GM13977 (cell line): ENCODE measurements around the gene OR6N1.

Experiments
- DNase-seq: peaks from one replicate; pipeline ENCODE4 v3.0.0; 2012; ENCODE audit warnings: low spot score
- in situ Hi-C: fragments of 300-500 bp; cut with MboI; formaldehyde crosslinking; loops from one replicate; pipeline ENCODE4 v1.12.0; 2022; ENCODE audit warnings: low sequenced_read_pairs, low pct_unique_long_range_greater_than_20kb, mixed read lengths, inconsistent platforms; ENCODE audit not compliant: unreplicated experiment
- TF ChIP-seq, protein P1 (sequence below): IDR thresholded peaks from 2 replicates; pipeline ENCODE4 v1.5.1; 2012; ENCODE audit warnings: mild to moderate bottlenecking, control low read depth; ENCODE audit not compliant: insufficient read depth; ENCODE audit errors: extremely low read depth, missing control alignments

OR6N1 gene

DNA sequence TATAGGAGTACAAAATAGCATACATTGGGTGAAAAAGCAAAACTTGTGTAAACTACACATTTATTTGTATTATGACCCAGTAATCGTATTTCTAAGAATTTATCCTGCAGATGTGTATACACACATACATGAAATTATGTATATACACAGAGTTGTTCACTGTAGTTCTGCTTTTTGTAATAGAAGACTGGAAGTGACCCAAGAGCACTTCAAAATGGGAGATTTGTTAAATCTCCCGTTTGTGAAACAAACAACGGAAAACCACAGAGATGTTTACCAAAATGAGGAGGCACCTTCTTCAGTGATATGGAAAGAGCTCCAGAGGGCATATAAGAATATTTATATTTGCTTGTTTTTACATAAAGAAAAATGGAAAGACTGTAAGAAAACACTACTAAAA lies 41.2 kb upstream of the OR6N1 start:
- DNase-seq, result no peak
- in situ Hi-C loops, result no loop called here
- TF ChIP-seq, protein P1, sequence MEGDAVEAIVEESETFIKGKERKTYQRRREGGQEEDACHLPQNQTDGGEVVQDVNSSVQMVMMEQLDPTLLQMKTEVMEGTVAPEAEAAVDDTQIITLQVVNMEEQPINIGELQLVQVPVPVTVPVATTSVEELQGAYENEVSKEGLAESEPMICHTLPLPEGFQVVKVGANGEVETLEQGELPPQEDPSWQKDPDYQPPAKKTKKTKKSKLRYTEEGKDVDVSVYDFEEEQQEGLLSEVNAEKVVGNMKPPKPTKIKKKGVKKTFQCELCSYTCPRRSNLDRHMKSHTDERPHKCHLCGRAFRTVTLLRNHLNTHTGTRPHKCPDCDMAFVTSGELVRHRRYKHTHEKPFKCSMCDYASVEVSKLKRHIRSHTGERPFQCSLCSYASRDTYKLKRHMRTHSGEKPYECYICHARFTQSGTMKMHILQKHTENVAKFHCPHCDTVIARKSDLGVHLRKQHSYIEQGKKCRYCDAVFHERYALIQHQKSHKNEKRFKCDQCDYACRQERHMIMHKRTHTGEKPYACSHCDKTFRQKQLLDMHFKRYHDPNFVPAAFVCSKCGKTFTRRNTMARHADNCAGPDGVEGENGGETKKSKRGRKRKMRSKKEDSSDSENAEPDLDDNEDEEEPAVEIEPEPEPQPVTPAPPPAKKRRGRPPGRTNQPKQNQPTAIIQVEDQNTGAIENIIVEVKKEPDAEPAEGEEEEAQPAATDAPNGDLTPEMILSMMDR, result no peak

DNA sequence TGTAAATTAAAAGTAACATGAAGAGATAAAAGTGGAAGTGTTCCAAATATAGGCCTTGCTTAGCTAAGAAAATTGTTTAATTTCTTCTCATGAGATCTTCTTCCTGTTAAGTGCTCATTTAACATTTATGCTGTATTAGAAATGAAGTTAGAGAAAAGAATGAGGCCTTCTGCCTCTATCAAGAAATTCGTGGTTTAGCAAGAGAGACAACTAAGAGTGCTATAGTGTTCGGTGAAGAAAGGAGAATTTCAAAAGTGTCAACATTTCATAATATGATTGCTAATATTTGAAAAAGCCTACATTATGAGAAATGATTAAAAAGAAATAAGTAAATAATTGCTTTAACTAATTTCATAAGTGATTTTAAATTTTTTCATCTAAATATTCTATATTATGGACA lies 40.3 kb upstream of the OR6N1 start:
- TF ChIP-seq, protein P1, result no peak
- in situ Hi-C loops, result no loop called here
- DNase-seq, result no peak

DNA sequence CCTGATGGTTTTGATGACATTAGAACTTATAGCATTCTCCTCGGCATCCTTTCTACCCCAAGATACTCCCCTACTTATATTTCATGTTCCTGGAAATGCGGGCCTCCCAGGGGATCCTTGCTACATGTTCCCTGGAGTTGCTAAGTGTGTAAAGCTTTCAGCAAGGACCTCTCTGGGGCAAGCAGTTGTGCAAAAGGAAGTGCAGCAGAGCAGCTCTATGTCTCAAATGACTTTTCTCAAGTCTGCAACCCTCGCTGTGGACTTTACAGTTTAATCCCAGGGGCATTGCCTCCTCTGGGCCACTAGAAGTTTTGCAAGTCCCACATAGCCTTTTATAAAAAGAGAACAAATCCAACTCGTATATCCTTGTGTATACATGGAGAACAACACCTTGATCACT lies 38.3 kb upstream of the OR6N1 start:
- TF ChIP-seq, protein P1, result no peak
- in situ Hi-C loops, result no loop called here
- DNase-seq, result no peak

DNA sequence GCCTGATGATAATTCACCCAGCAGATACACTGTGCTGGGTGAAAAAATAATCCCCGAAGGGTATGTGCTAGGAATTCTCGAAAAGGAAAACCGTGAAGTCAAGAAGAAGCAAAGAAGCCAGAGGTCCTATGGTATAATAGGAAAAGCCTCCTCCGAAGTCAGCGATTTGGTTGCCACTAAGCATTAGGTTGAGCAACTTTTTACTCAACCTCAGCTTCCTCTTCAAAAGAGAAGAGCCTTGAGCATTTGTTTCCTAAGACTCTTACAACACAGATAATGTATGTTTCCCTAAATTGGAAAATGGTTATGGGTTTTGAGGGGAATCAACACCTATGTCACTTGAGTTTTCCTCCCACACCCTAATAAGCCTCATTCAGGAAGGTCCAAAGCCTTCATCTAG lies 37.9 kb upstream of the OR6N1 start:
- in situ Hi-C loops, result no loop called here
- DNase-seq, result no peak
- TF ChIP-seq, protein P1, result no peak

DNA sequence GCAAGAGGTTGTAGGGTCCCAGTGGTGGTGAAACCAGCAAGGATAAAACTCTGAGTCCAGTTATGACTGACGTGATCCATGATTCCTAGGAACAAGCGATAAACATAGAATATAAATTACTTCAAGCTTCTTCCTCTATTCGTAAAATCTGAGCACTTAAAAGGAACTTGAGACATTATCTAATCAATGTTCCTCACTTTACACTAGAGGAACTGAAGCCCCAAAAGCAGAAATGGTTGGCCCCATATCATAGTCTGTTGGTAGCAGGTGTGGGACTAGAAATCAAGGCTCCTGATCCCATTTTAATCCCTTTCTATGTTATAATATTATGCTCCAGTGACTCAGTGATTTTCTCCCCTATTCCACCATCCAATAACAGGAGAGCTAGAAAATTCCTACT lies 37.3 kb upstream of the OR6N1 start:
- TF ChIP-seq, protein P1, result no peak
- in situ Hi-C loops, result no loop called here
- DNase-seq, result no peak

DNA sequence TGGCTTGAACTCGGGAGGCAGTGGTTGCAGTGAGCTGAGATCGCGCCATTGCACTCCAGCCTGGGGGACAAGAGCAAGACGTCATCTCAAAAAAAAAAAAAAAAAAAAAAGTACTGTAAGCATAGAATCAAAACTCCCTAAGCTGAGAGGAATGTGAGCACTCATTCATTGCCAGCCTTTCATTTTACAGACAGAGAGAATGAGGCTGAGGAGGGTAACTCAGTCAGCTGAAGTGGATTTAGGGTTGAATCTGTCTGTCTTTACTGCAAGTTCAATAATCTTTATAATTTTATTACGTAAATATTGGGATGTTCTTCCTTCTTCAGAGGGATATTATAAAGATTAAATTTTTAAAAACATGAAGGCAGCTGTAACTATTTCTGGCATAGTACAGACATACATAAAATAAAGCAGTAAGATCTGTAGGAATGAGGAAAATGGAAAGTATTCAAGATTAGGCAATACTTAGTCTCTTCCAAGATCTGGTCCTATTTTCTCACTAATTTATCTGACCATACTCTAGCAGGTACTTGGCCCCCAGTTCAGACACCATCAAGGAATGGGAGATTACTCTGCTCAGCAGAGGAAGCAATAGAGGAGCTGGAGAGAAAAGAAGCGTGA lies 35.0 kb upstream of the OR6N1 start:
- TF ChIP-seq, protein P1, result no peak
- in situ Hi-C loops, result no loop called here
- no peak for DNase-seq

DNA sequence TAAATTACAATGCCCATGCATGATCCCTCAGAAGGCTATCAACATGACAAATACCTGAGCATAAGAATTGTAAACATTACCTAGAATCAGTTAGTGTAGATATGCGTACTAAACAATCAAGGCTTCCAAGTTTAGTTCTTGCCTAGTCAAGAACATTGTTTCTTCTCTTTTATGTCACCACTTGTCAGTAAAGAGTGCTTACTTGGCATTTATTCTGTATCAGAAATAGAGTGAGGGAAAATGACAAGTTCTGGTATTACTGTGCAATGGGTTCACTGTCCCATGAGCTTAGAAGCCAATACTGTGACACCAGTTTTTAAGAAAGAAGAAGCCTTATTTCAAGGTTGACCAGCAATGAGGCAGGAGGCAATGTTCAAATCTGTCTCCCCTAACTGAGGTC lies 31.7 kb upstream of the OR6N1 start:
- no peak for DNase-seq
- TF ChIP-seq, protein P1, result no peak
- in situ Hi-C loops, result no loop called here
